Measurements from ENCODE around the gene SYNC.

DNA sequence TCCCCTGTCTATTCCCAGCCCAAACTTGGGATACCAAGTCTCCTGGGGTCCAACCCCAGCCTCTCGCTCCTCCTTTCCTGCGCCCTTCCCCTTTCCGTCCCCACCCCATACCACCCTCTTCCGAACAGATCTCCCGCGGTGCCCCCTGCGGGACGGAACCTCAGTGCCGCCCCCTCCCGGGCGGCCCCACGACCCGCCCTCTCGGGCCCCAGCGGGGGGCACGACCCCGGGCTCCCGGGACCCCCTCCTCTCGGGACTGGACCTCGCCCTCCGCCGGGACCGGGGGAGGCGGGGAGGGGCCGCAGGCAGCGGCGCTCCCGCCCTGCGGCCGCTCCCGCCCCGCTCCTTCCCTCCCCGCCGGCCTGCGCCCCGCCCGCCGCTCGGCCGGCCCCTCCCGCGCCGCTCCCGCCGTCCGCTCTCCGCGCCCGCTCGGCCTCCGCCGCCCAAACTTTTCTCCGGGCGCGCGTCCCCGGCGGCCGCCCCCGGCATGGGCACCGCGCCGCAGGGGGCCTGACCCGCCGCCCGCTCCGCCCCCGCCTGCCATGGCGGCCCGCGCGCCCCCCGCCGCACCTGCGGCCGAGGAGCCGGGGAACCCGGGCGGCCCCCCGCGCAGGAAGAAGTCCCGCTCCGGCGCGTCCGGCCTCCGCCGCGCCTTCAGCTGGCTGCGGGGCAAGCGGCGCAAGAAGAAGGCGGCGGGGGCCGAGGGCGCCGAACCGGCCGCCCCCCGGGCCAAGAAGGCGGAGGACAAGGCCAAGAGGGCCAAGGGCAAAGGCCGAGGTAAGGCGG lies 39.0 kb upstream of the SYNC start:
- TF ChIP-seq, protein P1, sequence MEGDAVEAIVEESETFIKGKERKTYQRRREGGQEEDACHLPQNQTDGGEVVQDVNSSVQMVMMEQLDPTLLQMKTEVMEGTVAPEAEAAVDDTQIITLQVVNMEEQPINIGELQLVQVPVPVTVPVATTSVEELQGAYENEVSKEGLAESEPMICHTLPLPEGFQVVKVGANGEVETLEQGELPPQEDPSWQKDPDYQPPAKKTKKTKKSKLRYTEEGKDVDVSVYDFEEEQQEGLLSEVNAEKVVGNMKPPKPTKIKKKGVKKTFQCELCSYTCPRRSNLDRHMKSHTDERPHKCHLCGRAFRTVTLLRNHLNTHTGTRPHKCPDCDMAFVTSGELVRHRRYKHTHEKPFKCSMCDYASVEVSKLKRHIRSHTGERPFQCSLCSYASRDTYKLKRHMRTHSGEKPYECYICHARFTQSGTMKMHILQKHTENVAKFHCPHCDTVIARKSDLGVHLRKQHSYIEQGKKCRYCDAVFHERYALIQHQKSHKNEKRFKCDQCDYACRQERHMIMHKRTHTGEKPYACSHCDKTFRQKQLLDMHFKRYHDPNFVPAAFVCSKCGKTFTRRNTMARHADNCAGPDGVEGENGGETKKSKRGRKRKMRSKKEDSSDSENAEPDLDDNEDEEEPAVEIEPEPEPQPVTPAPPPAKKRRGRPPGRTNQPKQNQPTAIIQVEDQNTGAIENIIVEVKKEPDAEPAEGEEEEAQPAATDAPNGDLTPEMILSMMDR (conservative IDR thresholded peaks at IDR 0.05; ENCODE audit: low read depth, low read length), result peak; percentile 48
- no peak for TF ChIP-seq EZH2 (IDR thresholded peaks at IDR 0.05; ENCODE audit: low read length, unreplicated experiment)
- TF ChIP-seq EZH2phosphoT487 (IDR thresholded peaks at IDR 0.05; ENCODE audit: borderline replicate concordance, low read length), result no peak

Measured in PC-3 (cell line).